Measurements from ENCODE around the gene CYP2W1. TPM values are rescaled to one million over a fixed set of nuclear protein-coding genes. Genes with fewer than 3 reads are reported as not detected.

Gene CYP2W1, protein sequence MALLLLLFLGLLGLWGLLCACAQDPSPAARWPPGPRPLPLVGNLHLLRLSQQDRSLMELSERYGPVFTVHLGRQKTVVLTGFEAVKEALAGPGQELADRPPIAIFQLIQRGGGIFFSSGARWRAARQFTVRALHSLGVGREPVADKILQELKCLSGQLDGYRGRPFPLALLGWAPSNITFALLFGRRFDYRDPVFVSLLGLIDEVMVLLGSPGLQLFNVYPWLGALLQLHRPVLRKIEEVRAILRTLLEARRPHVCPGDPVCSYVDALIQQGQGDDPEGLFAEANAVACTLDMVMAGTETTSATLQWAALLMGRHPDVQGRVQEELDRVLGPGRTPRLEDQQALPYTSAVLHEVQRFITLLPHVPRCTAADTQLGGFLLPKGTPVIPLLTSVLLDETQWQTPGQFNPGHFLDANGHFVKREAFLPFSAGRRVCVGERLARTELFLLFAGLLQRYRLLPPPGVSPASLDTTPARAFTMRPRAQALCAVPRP
- not detected for total RNA-seq
- long read RNA-seq: 0 reads

- Histone ChIP-seq H3K27me3 (ENCODE audit: low read depth) (peaks cover 51% of the 10 kb centered on the region), H3K9me3 (no peaks in the 10 kb centered on the region), H3K27ac (no peak within 1 kb of the TSS), H3K4me3 (no peak within 1 kb of the TSS), H3K4me1 (peaks cover under 1% of the 10 kb centered on the region), H3K36me3 (no peaks in the 10 kb centered on the region)
- intact Hi-C loops (cut with DNase I): no loop called here
- TF ChIP-seq CTCF (IDR thresholded peaks at IDR 0.05): no peak
- DNase-seq (no peak), ATAC-seq (no peak)
These were observed at the start of gene CYP2W1 for GRCh38 chr7:983004-983615. TSS of gene CYP2W1 (plus strand) at chr7:983181. CDS start at chr7:983212, 31 bp downstream.

GRCh38 chr7:934469-935163, 48.4 kb upstream of the CYP2W1 start:
- ATAC-seq (no peak), DNase-seq (peak; percentile 21)
- intact Hi-C loops (cut with DNase I): no loop called here
- TF ChIP-seq CTCF (IDR thresholded peaks at IDR 0.05): no peak
- no peak overlapping the region for H3K27ac ChIP-seq
- H3K4me1 ChIP-seq: no peaks in the 10 kb centered on the region
- no peak overlapping the region for H3K4me3 ChIP-seq
- no peaks in the 10 kb centered on the region for H3K27me3 ChIP-seq (ENCODE audit: low read depth)
- no peaks in the 10 kb centered on the region for H3K9me3 ChIP-seq
- no peaks in the 10 kb centered on the region for H3K36me3 ChIP-seq

DNA sequence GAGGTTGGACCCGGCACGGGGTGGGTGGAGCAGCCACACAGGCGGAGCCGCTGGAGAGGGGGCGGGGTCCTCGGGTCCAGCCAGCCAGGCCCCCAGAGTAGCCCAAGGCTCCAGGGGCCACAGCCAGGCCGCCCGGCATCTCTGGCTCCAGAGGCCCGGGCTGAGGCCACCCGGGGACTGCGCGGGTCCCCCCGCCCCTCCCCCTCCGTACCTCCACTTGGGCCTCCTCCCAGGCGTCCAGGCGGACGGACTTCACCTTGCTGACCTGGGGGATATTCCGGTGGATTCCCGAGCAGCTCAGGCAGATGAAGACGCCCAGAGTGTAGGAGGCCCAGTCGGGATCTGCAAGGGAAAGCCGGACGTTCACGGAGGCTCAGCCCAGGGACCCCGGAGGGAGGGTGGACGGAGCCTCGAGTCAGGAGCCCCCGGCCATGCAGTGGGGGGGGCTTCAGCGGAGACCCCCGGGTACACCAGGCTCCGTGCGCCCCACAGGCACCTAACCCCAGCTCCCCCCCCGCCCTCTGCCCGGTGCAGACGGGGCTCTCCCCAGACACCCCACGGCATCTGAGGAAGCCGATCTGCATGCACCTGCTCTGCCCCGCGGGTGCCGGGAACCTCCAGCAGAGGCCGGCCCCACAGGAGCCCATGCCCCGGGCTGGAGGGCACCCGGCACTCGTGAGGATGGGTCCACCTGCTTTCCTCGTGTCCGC, 47.7 kb upstream of the CYP2W1 start:
- H3K4me3 ChIP-seq: no peak overlapping the region
- DNase-seq (peak; percentile 34), ATAC-seq (peak; percentile 6 to 16)
- H3K27ac ChIP-seq: no peak overlapping the region
- TF ChIP-seq CTCF (IDR thresholded peaks at IDR 0.05): no peak
- intact Hi-C loops (cut with DNase I): no loop called here
- H3K9me3 ChIP-seq: no peaks in the 10 kb centered on the region
- H3K36me3 ChIP-seq: no peaks in the 10 kb centered on the region
- no peaks in the 10 kb centered on the region for H3K4me1 ChIP-seq
- no peaks in the 10 kb centered on the region for H3K27me3 ChIP-seq (ENCODE audit: low read depth)

DNA sequence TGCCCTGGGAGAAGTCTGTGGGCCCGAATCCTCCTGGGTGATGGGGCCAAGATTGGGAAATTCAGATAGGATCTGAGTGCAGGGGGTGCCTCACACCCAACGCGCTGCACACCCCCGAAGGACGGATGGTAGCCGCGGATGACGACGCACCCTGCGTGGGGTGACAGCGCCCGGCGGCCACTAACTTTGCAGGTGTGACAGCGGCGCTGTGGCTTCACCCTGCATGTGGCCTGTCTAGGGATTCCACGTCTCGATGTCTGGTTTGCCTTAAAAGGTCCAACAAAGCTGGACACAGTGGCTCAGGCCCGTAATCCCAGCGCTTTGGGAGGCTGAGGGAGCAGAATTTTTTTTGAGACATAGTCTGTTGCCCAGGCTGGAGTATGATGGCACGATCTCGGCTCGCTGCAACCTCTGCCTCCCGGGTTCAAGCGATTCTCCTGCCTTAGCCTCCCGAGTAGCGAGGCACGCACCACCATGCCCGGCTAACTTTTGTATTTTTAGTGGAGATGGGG, 47.1 kb upstream of the CYP2W1 start:
- no peak for TF ChIP-seq CTCF (IDR thresholded peaks at IDR 0.05)
- DNase-seq (peak; percentile 22), ATAC-seq (no peak)
- Histone ChIP-seq H3K27me3 (ENCODE audit: low read depth) (no peaks in the 10 kb centered on the region), H3K36me3 (no peaks in the 10 kb centered on the region), H3K4me1 (no peaks in the 10 kb centered on the region), H3K4me3 (no peak overlapping the region), H3K9me3 (no peaks in the 10 kb centered on the region), H3K27ac (no peak overlapping the region)
- intact Hi-C loops (cut with DNase I): no loop called here

All from lower lobe of right lung (tissue), 2 donors.